Measurements from ENCODE around the gene DAB2IP. TPM values are rescaled to one million over a fixed set of nuclear protein-coding genes. Genes with fewer than 3 reads are reported as not detected.
"Not testable (repeated sequence)": the region's sequence is repeated elsewhere in the genome, so short reads cannot be mapped to it uniquely, and the experiment has no call there.

The DAB2IP gene
- total RNA-seq, 1 donor from 2014 or later = 81.6 TPM

GRCh38 chr9:121641224-121641611, 10.2 kb upstream of the DAB2IP start:
- intact Hi-C loops (cut with DNase I) = no loop called here
- Histone ChIP-seq H3K27me3 (no peaks in the 10 kb centered on the region), H3K27ac (no peak overlapping the region), H3K4me3 (no peak overlapping the region), H3K4me1 (peaks cover 12% of the 10 kb centered on the region), H3K36me3 (no peaks in the 10 kb centered on the region), H3K9me3 (no peaks in the 10 kb centered on the region)
- DNase-seq (no peak), ATAC-seq (no peak)
- no peak for TF ChIP-seq CTCF (IDR thresholded peaks at IDR 0.05)

GRCh38 chr9:121642758-121643157, 8.7 kb upstream of the DAB2IP start:
- no peak for TF ChIP-seq CTCF (IDR thresholded peaks at IDR 0.05)
- H3K4me3 ChIP-seq = no peak overlapping the region
- H3K36me3 ChIP-seq = no peaks in the 10 kb centered on the region
- no peak overlapping the region for H3K27ac ChIP-seq
- intact Hi-C loops (cut with DNase I) = no loop called here
- no peaks in the 10 kb centered on the region for H3K27me3 ChIP-seq
- no peaks in the 10 kb centered on the region for H3K9me3 ChIP-seq
- no peak for DNase-seq
- no peak for ATAC-seq
- peaks cover 9% of the 10 kb centered on the region for H3K4me1 ChIP-seq

GRCh38 chr9:121643473-121643872, 8.0 kb upstream of the DAB2IP start:
- TF ChIP-seq CTCF (IDR thresholded peaks at IDR 0.05) = no peak
- no peaks in the 10 kb centered on the region for H3K36me3 ChIP-seq
- peaks cover 9% of the 10 kb centered on the region for H3K4me1 ChIP-seq
- H3K9me3 ChIP-seq = no peaks in the 10 kb centered on the region
- H3K27ac ChIP-seq = no peak overlapping the region
- intact Hi-C loops (cut with DNase I) = no loop called here
- ATAC-seq = no peak
- no peak overlapping the region for H3K4me3 ChIP-seq
- no peak for DNase-seq
- H3K27me3 ChIP-seq = no peaks in the 10 kb centered on the region

- H3K9me3 ChIP-seq; H3K27me3 ChIP-seq; H3K36me3 ChIP-seq; ATAC-seq; H3K4me1 ChIP-seq; H3K27ac ChIP-seq; DNase-seq; intact Hi-C loops (cut with DNase I); H3K4me3 ChIP-seq: not testable (repeated sequence)
Observed at GRCh38 chr9:121644040-121644439, 7.4 kb upstream of the DAB2IP start.

GRCh38 chr9:121645003-121645402, 6.4 kb upstream of the DAB2IP start:
- peaks cover 10% of the 10 kb centered on the region for H3K4me1 ChIP-seq
- H3K27me3 ChIP-seq = no peaks in the 10 kb centered on the region
- TF ChIP-seq CTCF (IDR thresholded peaks at IDR 0.05) = no peak
- H3K27ac ChIP-seq = no peak overlapping the region
- no peaks in the 10 kb centered on the region for H3K9me3 ChIP-seq
- intact Hi-C loops (cut with DNase I) = no loop called here
- no peak overlapping the region for H3K4me3 ChIP-seq
- no peak for DNase-seq
- H3K36me3 ChIP-seq = no peaks in the 10 kb centered on the region
- ATAC-seq = peak; percentile 37

- no peak for DNase-seq
- Histone ChIP-seq H3K4me1 (peaks cover 13% of the 10 kb centered on the region), H3K27ac (no peak overlapping the region), H3K36me3 (no peaks in the 10 kb centered on the region), H3K9me3 (no peaks in the 10 kb centered on the region), H3K27me3 (no peaks in the 10 kb centered on the region), H3K4me3 (no peak overlapping the region)
- intact Hi-C loops (cut with DNase I) = no loop called here
- no peak for TF ChIP-seq CTCF (IDR thresholded peaks at IDR 0.05)
- peak; percentile 9 for ATAC-seq
Observed at GRCh38 chr9:121645853-121646807, 5.3 kb upstream of the DAB2IP start.
